Liver (tissue), 3 donors: ENCODE measurements around the gene PTP4A2.
"Not testable (repeated sequence)": the region's sequence is repeated elsewhere in the genome, so short reads cannot be mapped to it uniquely, and the experiment has no call there.

ENCODE experiments used
- CTCF ChIP-seq: fragments of 150-350 bp; IDR thresholded peaks from 2 replicates; pipeline ENCODE4 v1.5.1; 2017; ENCODE audit warnings: improper control_type of control experiment, low read depth, low read length; ENCODE audit not compliant: missing input control
- GABPA ChIP-seq, 2 donors: IDR thresholded peaks in 1 of 2; conservative IDR thresholded peaks in 1 of 2; 2 replicates each; pipeline ENCODE4 v1.6.1; 2016; ENCODE audit warnings: antibody characterized with exemption in 2 of 2, mild to moderate bottlenecking in 1 of 2, moderate library complexity in 1 of 2
- REST ChIP-seq: IDR thresholded peaks from 2 replicates; pipeline ENCODE4 v1.6.1; 2016; ENCODE audit warnings: antibody characterized with exemption, mild to moderate bottlenecking
- SP1 ChIP-seq: IDR thresholded peaks from 2 replicates; pipeline ENCODE4 v1.6.1; 2018; ENCODE audit warnings: antibody characterized with exemption, mild to moderate bottlenecking
- donor health status: healthy.
- donor health status: healthy.

- not testable (repeated sequence) for TF ChIP-seq CTCF; GABPA (IDR thresholded peaks at IDR 0.05 in 1 of 2, conservative IDR thresholded peaks at IDR 0.05 in 1 of 2); SP1; REST
Observed at GRCh38 chr1:31945677-31946076, 7.5 kb upstream of the PTP4A2 start.
